ENCODE data around the gene SYNM.

DNA sequence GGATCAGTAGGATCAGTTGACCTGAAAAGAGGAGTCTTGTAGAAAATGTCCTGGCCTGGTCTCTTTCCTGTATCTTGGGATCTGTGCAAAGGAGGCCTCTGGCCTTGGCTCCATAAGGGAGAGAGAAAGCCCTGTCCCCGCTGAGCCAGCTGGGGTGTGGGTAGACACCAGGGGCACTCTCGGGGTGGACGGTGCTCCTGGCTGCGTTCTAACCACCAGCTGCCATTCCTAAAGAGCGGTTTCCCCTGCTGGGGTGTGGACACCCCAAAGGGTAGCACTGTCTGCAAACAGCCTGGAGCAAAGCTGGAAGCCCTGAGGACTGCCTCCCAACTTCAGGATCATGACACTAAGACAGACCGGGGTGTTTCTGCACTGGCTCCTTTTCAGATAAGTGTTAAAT, 23.5 kb downstream of the SYNM start:
- TF ChIP-seq, protein P1, sequence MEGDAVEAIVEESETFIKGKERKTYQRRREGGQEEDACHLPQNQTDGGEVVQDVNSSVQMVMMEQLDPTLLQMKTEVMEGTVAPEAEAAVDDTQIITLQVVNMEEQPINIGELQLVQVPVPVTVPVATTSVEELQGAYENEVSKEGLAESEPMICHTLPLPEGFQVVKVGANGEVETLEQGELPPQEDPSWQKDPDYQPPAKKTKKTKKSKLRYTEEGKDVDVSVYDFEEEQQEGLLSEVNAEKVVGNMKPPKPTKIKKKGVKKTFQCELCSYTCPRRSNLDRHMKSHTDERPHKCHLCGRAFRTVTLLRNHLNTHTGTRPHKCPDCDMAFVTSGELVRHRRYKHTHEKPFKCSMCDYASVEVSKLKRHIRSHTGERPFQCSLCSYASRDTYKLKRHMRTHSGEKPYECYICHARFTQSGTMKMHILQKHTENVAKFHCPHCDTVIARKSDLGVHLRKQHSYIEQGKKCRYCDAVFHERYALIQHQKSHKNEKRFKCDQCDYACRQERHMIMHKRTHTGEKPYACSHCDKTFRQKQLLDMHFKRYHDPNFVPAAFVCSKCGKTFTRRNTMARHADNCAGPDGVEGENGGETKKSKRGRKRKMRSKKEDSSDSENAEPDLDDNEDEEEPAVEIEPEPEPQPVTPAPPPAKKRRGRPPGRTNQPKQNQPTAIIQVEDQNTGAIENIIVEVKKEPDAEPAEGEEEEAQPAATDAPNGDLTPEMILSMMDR (conservative IDR thresholded peaks at IDR 0.05) = no peak
- TF ChIP-seq ZFX (IDR thresholded peaks at IDR 0.05) = no peak
